Mesendoderm (in vitro differentiated cells): ENCODE data around the gene TBC1D22B.

Source experiments
- DNase-seq: peaks from one replicate; pipeline ENCODE4 v3.0.0; 2013
- H2AK5ac ChIP-seq: 2 replicates; pipeline ENCODE4 v1.6.1; 2013; ENCODE audit warnings: low read length, inconsistent platforms
- H2BK120ac ChIP-seq: 2 replicates; pipeline ENCODE4 v1.6.1; 2013; ENCODE audit warnings: low read depth, mild to moderate bottlenecking, low read length, moderate library complexity, mixed read lengths
- H2BK15ac ChIP-seq: replicated peaks from 2 replicates; pipeline ENCODE4 v1.6.1; 2013; ENCODE audit warnings: low read depth, mild to moderate bottlenecking, moderate library complexity
- H2BK5ac ChIP-seq: 2 replicates; pipeline ENCODE4 v1.6.1; 2013; ENCODE audit warnings: low read length, inconsistent platforms
- H3K18ac ChIP-seq: 2 replicates; pipeline ENCODE4 v1.6.1; 2013; ENCODE audit warnings: mild to moderate bottlenecking, low read length, mixed read lengths
- H3K23ac ChIP-seq: one replicate; pipeline ENCODE4 v1.6.1; 2013; ENCODE audit warnings: low read length
- H3K27ac ChIP-seq: 2 replicates; pipeline ENCODE4 v1.5.1; 2013; ENCODE audit warnings: low read depth, mild to moderate bottlenecking, inconsistent platforms, low read length, moderate library complexity
- H3K27me3 ChIP-seq: 2 replicates; pipeline ENCODE4 v1.6.1; 2013; ENCODE audit warnings: low read length, control low read depth, mild to moderate bottlenecking, inconsistent platforms; ENCODE audit not compliant: insufficient read depth, poor library complexity
- H3K36me3 ChIP-seq: 2 replicates; pipeline ENCODE4 v1.6.1; 2013; ENCODE audit warnings: low read length, inconsistent platforms; ENCODE audit not compliant: control insufficient read depth, insufficient read depth
- H3K4ac ChIP-seq: one replicate; pipeline ENCODE4 v1.6.1; 2013; ENCODE audit warnings: low read depth, mild to moderate bottlenecking, low read length, moderate library complexity
- H3K4me1 ChIP-seq: 2 replicates; pipeline ENCODE4 v1.6.1; 2013; ENCODE audit warnings: low read depth, low read length, inconsistent platforms; ENCODE audit not compliant: control insufficient read depth
- H3K4me2 ChIP-seq: 2 replicates; pipeline ENCODE4 v1.6.1; 2013; ENCODE audit warnings: low read length
- H3K4me3 ChIP-seq: 2 replicates; pipeline ENCODE4 v1.5.1; 2013; ENCODE audit warnings: mild to moderate bottlenecking, low read length
- H3K56ac ChIP-seq: one replicate; pipeline ENCODE4 v1.6.1; 2013; ENCODE audit warnings: low read length
- H3K79me1 ChIP-seq: 2 replicates; pipeline ENCODE4 v1.6.1; 2013; ENCODE audit warnings: low read length, inconsistent platforms
- H3K79me2 ChIP-seq: 2 replicates; pipeline ENCODE4 v1.6.1; 2013; ENCODE audit warnings: mild to moderate bottlenecking, low read length; ENCODE audit not compliant: control insufficient read depth, insufficient read depth
- H3K9ac ChIP-seq: 2 replicates; pipeline ENCODE4 v1.6.1; 2013; ENCODE audit warnings: low read length, inconsistent platforms
- H4K5ac ChIP-seq: one replicate; pipeline ENCODE4 v1.6.1; 2013; ENCODE audit warnings: low read length
- H4K8ac ChIP-seq: one replicate; pipeline ENCODE4 v1.6.1; 2013; ENCODE audit warnings: low read depth, mild to moderate bottlenecking, control low read depth, low read length, moderate library complexity
- WGBS: extraction: QIAGEN DNeasy Blood & Tissue Kit; methylation state at CpG from one replicate; pipeline ENCODE4 v1.1.7; 2013; ENCODE audit warnings: low lambda C conversion rate, missing lambda C conversion rate; ENCODE audit not compliant: insufficient coverage; ENCODE audit errors: extremely low coverage; 5-methylcytosine and 5-hydroxymethylcytosine counted together

The TBC1D22B gene

GRCh38 chr6:37316071-37316470, 58.5 kb downstream of the TBC1D22B start:
- H3K4me2 ChIP-seq, result no peak overlapping the region
- H4K8ac ChIP-seq, result no peak overlapping the region
- no peak overlapping the region for H2AK5ac ChIP-seq
- H2BK5ac ChIP-seq, result no peak overlapping the region
- H4K5ac ChIP-seq, result no peak overlapping the region
- H3K36me3 ChIP-seq, result no peaks in the 10 kb centered on the region
- no peak overlapping the region for H3K9ac ChIP-seq
- H3K79me1 ChIP-seq, result no peaks in the 10 kb centered on the region
- no peak overlapping the region for H3K4me3 ChIP-seq
- no CpG with 5 or more reads among the region's 7 CpGs for WGBS
- H3K18ac ChIP-seq, result no peak overlapping the region
- H3K27me3 ChIP-seq, result no peaks in the 10 kb centered on the region
- H2BK120ac ChIP-seq, result no peak overlapping the region
- H3K56ac ChIP-seq, result no peak overlapping the region
- H2BK15ac ChIP-seq, result no peak overlapping the region
- DNase-seq, result no peak
- no peak overlapping the region for H3K27ac ChIP-seq
- H3K4me1 ChIP-seq, result no peaks in the 10 kb centered on the region
- no peak overlapping the region for H3K23ac ChIP-seq
- H3K79me2 ChIP-seq, result no peaks in the 10 kb centered on the region
- no peak overlapping the region for H3K4ac ChIP-seq

GRCh38 chr6:37317312-37318038, 59.9 kb downstream of the TBC1D22B start:
- no peak overlapping the region for H2BK120ac ChIP-seq

GRCh38 chr6:37319156-37319555, 61.6 kb downstream of the TBC1D22B start:
- H3K27me3 ChIP-seq, result no peaks in the 10 kb centered on the region
- WGBS, result no CpG with 5 or more reads among the region's 3 CpGs

More at GRCh38 chr6:37317312-37318038, 59.9 kb downstream of the TBC1D22B start:
- H3K27me3 ChIP-seq, result no peaks in the 10 kb centered on the region
- H3K56ac ChIP-seq, result no peak overlapping the region
- no peak overlapping the region for H4K5ac ChIP-seq
- no peaks in the 10 kb centered on the region for H3K79me1 ChIP-seq
- H3K4me2 ChIP-seq, result no peak overlapping the region
- no peak for DNase-seq
- H3K4me1 ChIP-seq, result no peaks in the 10 kb centered on the region
- WGBS, result no CpG with 5 or more reads among the region's 5 CpGs
- H3K79me2 ChIP-seq, result no peaks in the 10 kb centered on the region
- H4K8ac ChIP-seq, result no peak overlapping the region
- no peak overlapping the region for H3K9ac ChIP-seq
- no peak overlapping the region for H2BK15ac ChIP-seq
- H3K4ac ChIP-seq, result no peak overlapping the region
- no peak overlapping the region for H3K4me3 ChIP-seq
- no peak overlapping the region for H2AK5ac ChIP-seq
- H2BK5ac ChIP-seq, result no peak overlapping the region
- no peak overlapping the region for H3K27ac ChIP-seq
- no peak overlapping the region for H3K23ac ChIP-seq
- H3K18ac ChIP-seq, result no peak overlapping the region
- H3K36me3 ChIP-seq, result no peaks in the 10 kb centered on the region

GRCh38 chr6:37319856-37320480, 62.4 kb downstream of the TBC1D22B start:
- H3K27ac ChIP-seq, result peak overlapping the region; percentile 79
- H3K79me2 ChIP-seq, result no peaks in the 10 kb centered on the region
- H3K27me3 ChIP-seq, result no peaks in the 10 kb centered on the region
- no peak overlapping the region for H4K5ac ChIP-seq
- H2BK120ac ChIP-seq, result no peak overlapping the region
- no peak overlapping the region for H4K8ac ChIP-seq
- no peaks in the 10 kb centered on the region for H3K79me1 ChIP-seq
- no peak overlapping the region for H3K18ac ChIP-seq
- H3K4ac ChIP-seq, result no peak overlapping the region
- no peak overlapping the region for H3K56ac ChIP-seq
- H3K36me3 ChIP-seq, result no peaks in the 10 kb centered on the region
- no peak overlapping the region for H3K4me3 ChIP-seq
- H2BK5ac ChIP-seq, result no peak overlapping the region
- no CpG with 5 or more reads among the region's 4 CpGs for WGBS
- H2BK15ac ChIP-seq, result no peak overlapping the region
- no peaks in the 10 kb centered on the region for H3K4me1 ChIP-seq
- H2AK5ac ChIP-seq, result no peak overlapping the region
- no peak overlapping the region for H3K4me2 ChIP-seq
- DNase-seq, result no peak
- no peak overlapping the region for H3K23ac ChIP-seq
- no peak overlapping the region for H3K9ac ChIP-seq

More at GRCh38 chr6:37319156-37319555, 61.6 kb downstream of the TBC1D22B start:
- Histone ChIP-seq H3K4me1 (no peaks in the 10 kb centered on the region), H4K8ac (peak overlapping the region; percentile 98), H3K23ac (peak overlapping the region; percentile 34), H2BK5ac (no peak overlapping the region), H2AK5ac (no peak overlapping the region), H2BK15ac (no peak overlapping the region), H2BK120ac (no peak overlapping the region), H3K9ac (no peak overlapping the region), H4K5ac (no peak overlapping the region), H3K4me2 (no peak overlapping the region), H3K18ac (no peak overlapping the region), H3K27ac (peak overlapping the region; percentile 60), H3K56ac (no peak overlapping the region), H3K4ac (no peak overlapping the region), H3K4me3 (no peak overlapping the region), H3K79me1 (no peaks in the 10 kb centered on the region), H3K79me2 (no peaks in the 10 kb centered on the region), H3K36me3 (no peaks in the 10 kb centered on the region)
- peak; percentile 43 for DNase-seq

GRCh38 chr6:37320646-37321045, 63.1 kb downstream of the TBC1D22B start:
- Histone ChIP-seq H3K18ac (no peak overlapping the region), H2AK5ac (no peak overlapping the region), H4K8ac (no peak overlapping the region), H2BK120ac (no peak overlapping the region), H3K4me2 (no peak overlapping the region), H3K4me3 (no peak overlapping the region), H3K23ac (no peak overlapping the region), H2BK5ac (no peak overlapping the region), H3K79me2 (no peaks in the 10 kb centered on the region), H3K9ac (no peak overlapping the region), H3K56ac (no peak overlapping the region), H3K79me1 (no peaks in the 10 kb centered on the region), H2BK15ac (no peak overlapping the region), H3K4me1 (no peaks in the 10 kb centered on the region), H3K4ac (no peak overlapping the region), H3K27me3 (no peaks in the 10 kb centered on the region), H3K36me3 (no peaks in the 10 kb centered on the region), H4K5ac (no peak overlapping the region), H3K27ac (no peak overlapping the region)
- no CpG with 5 or more reads among the region's 8 CpGs for WGBS
- no peak for DNase-seq
